Measurements from ENCODE around the gene TANC1. TPM values are rescaled to one million over a fixed set of nuclear protein-coding genes. Genes with fewer than 3 reads are reported as not detected.

The TANC1 gene
- total and polyA plus RNA-seq, 2 of the 4 experiments (the other 2 are of a cell fraction): 10.2 to 12.9 TPM

DNA sequence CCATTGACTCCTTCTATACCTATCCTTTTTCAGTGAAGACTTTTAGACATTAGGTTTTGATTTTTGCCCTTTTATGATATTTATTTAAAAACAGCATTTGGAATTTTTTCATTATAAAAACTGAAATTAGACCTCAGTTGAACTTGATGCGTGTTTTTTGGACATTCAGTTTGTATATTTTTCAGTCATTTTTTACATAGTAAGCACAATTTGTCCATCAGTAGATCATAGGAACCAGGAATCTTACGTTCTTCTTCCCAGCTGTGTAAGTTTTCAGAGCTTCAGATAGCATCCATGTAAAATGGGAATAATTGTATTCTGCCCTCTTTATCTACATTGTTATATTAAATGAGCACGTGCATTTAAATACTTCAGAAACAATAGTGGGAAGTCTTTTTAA lies 208.9 kb downstream of the TANC1 start:
- H2AK5ac ChIP-seq (ENCODE audit: low read depth, low read length): no peak overlapping the region
- no peak overlapping the region for H3K18ac ChIP-seq (ENCODE audit: low read depth, low read length)
- H3K9ac ChIP-seq (ENCODE audit: low read depth, low read length): no peak overlapping the region
- no TSS peak for BruUV-seq (replicated peaks)
- H3K9me3 ChIP-seq (ENCODE audit: control insufficient read depth, insufficient read depth, low read length): no peaks in the 10 kb centered on the region
- ATAC-seq (ENCODE audit: low read depth): no peak
- TF ChIP-seq FOS (IDR thresholded peaks at IDR 0.05; ENCODE audit: low read depth, low read length): no peak
- TF ChIP-seq MAFK (IDR thresholded peaks at IDR 0.05; ENCODE audit: low read depth, low read length): peak; percentile 37; the same call in 1 of the 2 replicates
- no peak overlapping the region for H3K27ac ChIP-seq (ENCODE audit: insufficient read depth, low read length)
- H4K5ac ChIP-seq (ENCODE audit: low read depth, low read length): no peak overlapping the region
- H3K4ac ChIP-seq (ENCODE audit: low read depth, low read length): no peak overlapping the region
- peaks cover 44% of the 10 kb centered on the region for H3K36me3 ChIP-seq (ENCODE audit: control insufficient read depth, insufficient read depth, low read length)
- H3K4me3 ChIP-seq (ENCODE audit: insufficient read depth, low read depth, low read length): no peak overlapping the region
- no peak for DNase-seq
- H3K14ac ChIP-seq (replicated peaks; ENCODE audit: low read depth, low read length): no peak overlapping the region
- dilution Hi-C loops (cut with HindIII; ENCODE audit: low sequenced_read_pairs, unreplicated experiment): no loop called here
- ChIA-PET CTCF (no interaction called here), POLR2A (ENCODE audit: unreplicated experiment) (no interaction called here)
- H3K4me2 ChIP-seq (ENCODE audit: low read depth, low read length): no peak overlapping the region
- H3K79me1 ChIP-seq (ENCODE audit: low read depth in 1 of 2, low read length in 2 of 2): no peaks in the 10 kb centered on the region; a peak in 2 of 4 replicates
- intact Hi-C loops (cut with micrococcal nuclease): no loop called here
- H3K56ac ChIP-seq (ENCODE audit: extremely low read depth, insufficient read depth, low read length): no peak overlapping the region
- no CpG with 5 or more reads among the region's 3 CpGs for WGBS, 2 experiments (ENCODE audit: extremely low coverage in 2 of 2, insufficient read length in 1 of 2)
- H2BK5ac ChIP-seq (ENCODE audit: low read depth, low read length, poor library complexity, severe bottlenecking): no peak overlapping the region
- no peak overlapping the region for H2AK9ac ChIP-seq (replicated peaks; ENCODE audit: low read depth, low read length, poor library complexity)
- H2BK15ac ChIP-seq (ENCODE audit: low read depth, low read length): no peak overlapping the region
- in situ Hi-C loops (cut with MboI; ENCODE audit: low sequenced_read_pairs): no loop called here
- H3K9me1 ChIP-seq (ENCODE audit: insufficient read depth, low read length): peaks cover 19% of the 10 kb centered on the region
- no peak overlapping the region for H4K8ac ChIP-seq (ENCODE audit: low read depth in 2 of 2, low read length in 2 of 2)
- H4K20me1 ChIP-seq (ENCODE audit: insufficient read depth, low read length): no peaks in the 10 kb centered on the region
- peaks cover 5% of the 10 kb centered on the region for H3K4me1 ChIP-seq (ENCODE audit: control insufficient read depth, insufficient read depth, low read length)
- no peak overlapping the region for H4K91ac ChIP-seq (ENCODE audit: insufficient read depth, low read depth, low read length)
- no peak overlapping the region for H2BK20ac ChIP-seq (ENCODE audit: low read depth, low read length)
- H3K23ac ChIP-seq (ENCODE audit: low read depth, low read length): no peak overlapping the region
- no peaks in the 10 kb centered on the region for H3K27me3 ChIP-seq (ENCODE audit: control insufficient read depth, insufficient read depth, low read length)
- no peak overlapping the region for H2BK120ac ChIP-seq (ENCODE audit: low read depth, low read length)
- no peak overlapping the region for H2AFZ ChIP-seq (replicated peaks; ENCODE audit: low read length, poor library complexity)

Measured in IMR-90 (cell line).